ENCODE data around the gene RNU6-9. TPM values are rescaled to one million over a fixed set of nuclear protein-coding genes. Genes with fewer than 3 reads are reported as not detected.

RNU6-9 gene
- total RNA-seq, 2 donors from 2014 or later, result not detected

DNA sequence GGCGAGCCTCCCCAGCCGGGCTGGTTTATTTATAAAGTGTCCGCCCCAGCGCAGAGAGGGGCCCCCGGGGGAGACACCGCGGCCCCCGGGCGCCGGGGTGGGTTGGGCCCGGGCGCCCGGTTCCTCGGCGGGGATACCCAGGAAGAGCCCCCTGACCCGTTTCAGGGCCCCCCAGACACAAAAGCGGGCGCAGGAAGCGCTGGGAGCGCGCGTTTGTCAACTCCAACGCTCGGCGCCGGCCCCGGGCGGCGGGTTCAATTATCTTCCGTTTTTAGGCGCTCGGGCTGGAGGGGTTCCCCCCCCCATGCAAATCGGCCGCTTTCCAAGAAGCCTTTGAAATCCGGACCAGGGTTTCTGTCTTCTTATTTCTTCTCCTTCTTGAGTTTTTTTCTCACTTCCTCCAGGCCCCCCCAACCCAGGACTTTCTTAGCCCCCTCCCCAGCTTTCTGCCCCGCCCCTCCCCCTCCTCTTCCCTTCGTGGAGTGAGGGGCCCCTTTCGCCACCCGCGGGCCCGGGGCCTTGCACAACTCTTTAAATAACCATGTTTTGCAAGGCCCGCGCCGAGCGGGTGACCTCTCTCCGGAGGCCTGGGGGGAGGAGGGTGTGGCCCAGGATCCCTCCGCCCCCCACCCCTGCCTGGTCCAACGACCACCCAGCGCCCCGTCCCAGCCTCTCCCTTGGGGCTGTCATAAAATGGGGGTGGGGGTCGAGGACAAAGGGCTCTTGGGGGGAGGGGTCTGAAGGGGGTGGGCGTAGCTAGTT, 33.5 kb downstream of the RNU6-9 start:
- peak in 1 of 2 donors; percentile 5 for ATAC-seq
- peak; percentile 80 for DNase-seq
- intact Hi-C loops (cut with DNase I), result no loop called here

GRCh38 chr19:927351-927779, 34.1 kb downstream of the RNU6-9 start:
- ATAC-seq, result no peak
- no peak for DNase-seq
- intact Hi-C loops (cut with DNase I), result no loop called here

GRCh38 chr19:927780-928401, 34.6 kb downstream of the RNU6-9 start:
- DNase-seq (no peak), ATAC-seq (no peak)
- intact Hi-C loops (cut with DNase I), result no loop called here

- no peak for ATAC-seq
- intact Hi-C loops (cut with DNase I), result no loop called here
- DNase-seq, result no peak
Observed at GRCh38 chr19:928471-929202, 35.4 kb downstream of the RNU6-9 start.

DNA sequence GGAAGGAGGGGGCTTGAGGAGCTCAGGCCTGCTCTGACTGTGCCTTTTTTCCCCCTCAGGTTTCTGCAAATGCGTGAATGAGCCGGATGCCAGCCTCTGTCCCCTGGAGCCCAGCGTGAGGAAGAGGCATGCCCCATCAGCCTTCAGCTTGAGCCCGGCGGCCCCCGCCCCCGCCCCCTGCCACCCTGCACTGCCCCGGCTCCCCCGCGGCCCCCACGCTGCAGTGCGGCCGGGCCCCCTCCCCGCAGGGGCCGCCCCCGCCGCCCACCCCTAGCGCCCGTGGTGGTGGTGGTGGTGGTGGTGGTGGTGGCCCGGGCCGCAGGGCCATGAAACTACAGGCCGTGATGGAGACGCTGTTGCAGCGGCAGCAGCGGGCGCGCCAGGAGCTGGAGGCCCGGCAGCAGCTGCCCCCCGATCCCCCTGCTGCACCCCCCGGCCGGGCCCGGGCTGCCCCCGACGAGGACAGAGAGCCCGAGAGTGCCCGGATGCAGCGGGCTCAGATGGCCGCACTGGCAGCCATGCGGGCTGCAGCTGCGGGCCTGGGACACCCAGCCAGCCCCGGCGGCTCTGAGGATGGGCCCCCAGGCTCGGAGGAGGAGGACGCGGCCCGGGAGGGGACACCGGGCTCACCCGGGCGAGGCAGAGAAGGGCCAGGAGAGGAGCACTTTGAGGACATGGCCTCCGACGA, 36.1 kb downstream of the RNU6-9 start:
- intact Hi-C loops (cut with DNase I), result no loop called here
- no peak for ATAC-seq
- DNase-seq, result no peak

DNA sequence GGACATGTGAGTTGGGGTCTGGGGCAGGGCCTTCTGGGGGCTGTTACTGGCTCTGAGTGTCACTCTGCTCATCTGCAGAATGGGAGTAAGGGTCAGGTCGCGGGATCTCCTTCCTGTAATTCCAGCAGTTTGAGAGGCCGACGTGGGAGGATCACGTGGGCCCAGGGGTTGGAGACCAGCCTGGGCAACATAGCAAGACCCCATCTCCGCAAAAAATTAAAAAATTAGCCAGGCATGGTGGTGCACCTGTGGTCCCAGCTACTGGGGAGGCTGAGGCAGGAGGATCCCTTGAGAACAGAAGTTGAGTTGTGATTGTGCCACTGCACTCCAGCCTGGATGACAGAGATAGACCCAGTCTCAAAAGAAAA, 36.6 kb downstream of the RNU6-9 start:
- ATAC-seq (no peak), DNase-seq (no peak)
- intact Hi-C loops (cut with DNase I), result no loop called here

GRCh38 chr19:931860-932647, 38.8 kb downstream of the RNU6-9 start:
- intact Hi-C loops (cut with DNase I), result no loop called here
- ATAC-seq, result no peak
- no peak for DNase-seq

DNA sequence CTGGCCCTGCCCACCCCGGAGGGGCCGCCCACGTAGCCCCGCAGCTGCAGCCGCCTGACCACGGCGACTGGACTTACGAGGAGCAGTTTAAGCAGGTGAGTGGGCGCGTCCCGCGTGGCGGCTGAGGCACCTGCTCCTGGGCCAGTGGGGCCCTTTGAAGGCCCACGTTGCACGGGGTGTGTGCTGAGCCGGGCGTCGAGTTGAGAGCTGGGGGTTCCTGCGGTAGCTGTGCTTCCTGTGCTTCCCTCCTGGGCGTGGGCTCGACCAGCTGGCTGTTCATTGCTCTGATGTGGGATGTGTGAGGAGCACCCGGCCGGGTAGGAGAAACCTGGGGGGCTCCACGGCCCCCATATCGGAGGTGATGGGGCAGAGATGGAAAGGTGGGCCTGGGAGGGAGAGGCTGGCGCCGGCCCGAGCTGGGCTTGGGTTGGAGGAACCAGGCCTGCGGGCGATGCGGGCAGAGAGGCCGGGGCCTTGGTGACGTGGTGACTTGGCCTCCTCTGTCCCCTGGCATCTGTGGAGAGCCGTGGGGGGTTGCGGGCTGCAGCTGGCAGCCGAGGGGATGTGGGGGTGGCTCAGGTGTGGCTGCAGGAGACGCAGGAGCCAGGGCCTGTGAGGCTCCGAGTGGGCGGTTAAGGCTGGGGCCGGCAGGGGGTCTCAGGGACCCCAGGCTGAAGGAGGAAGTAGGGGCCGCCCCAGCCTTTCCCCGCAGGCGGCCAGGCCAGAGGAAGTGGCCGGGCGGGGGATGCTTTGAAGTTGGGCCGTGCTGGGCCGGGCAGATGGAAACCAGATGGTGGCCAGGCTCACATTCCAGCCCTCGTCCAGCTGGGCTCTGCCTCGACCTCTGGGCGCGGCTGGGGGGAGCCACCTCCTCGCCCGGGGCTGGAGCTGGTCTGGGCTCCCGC, 39.6 kb downstream of the RNU6-9 start:
- ATAC-seq, result peak; percentile 73 to 78
- intact Hi-C loops (cut with DNase I), result no loop called here
- DNase-seq, result peak; percentile 79

DNA sequence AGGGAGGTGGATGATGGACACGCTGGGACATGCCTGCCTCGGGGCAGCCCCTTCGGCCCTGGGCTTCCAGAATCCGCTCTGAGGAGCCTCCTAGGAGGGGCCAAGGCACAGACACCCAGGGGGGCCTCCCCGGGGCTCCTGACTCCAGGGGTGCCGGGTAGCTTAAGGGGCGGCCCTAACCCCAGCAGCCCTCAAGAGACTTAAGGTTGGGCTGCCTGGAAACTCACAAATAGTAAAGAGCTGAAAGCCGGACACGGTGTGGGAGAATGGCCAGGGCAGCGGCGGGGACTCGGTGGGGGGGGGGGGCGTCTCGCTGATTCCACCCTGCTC, 40.2 kb downstream of the RNU6-9 start:
- ATAC-seq, result no peak
- no peak for DNase-seq
- intact Hi-C loops (cut with DNase I), result no loop called here

DNA sequence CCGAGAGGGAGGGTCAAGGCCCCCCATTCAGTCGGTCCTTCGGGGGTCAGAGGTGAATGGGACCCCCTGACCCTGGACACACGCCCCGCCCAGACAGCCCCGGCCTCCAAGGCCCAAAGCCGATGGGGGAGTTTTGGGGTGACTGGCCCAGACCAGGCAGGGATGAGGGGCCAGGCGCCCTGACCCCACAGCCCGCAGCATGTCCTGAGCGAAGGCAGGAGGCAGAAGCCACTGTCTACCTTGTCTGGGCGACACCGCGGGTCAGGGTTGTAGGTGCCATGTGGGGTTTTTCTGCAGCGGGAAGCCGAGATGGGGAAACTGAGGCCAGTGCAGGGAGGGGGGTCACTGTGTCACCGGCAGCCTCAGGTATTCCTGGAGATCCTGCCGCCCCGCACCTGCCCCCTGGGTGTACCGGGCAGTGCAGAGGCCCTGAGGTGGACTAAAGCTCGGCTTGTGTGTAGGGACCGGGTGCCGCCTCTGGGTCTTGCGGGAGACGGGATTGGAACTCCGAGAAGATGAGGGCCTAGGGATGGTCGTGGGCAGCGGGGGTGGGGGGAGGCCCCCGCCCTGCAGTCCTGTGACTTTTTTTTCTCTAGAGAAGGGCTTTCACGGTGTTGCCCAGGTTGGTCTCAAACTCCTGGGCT, 41.0 kb downstream of the RNU6-9 start:
- DNase-seq (no peak), ATAC-seq (no peak)
- intact Hi-C loops (cut with DNase I), result no loop called here

GRCh38 chr19:934865-935479, 41.7 kb downstream of the RNU6-9 start:
- DNase-seq, result peak; percentile 90
- ATAC-seq, result peak; percentile 92 to 94
- intact Hi-C loops (cut with DNase I), result no loop called here

DNA sequence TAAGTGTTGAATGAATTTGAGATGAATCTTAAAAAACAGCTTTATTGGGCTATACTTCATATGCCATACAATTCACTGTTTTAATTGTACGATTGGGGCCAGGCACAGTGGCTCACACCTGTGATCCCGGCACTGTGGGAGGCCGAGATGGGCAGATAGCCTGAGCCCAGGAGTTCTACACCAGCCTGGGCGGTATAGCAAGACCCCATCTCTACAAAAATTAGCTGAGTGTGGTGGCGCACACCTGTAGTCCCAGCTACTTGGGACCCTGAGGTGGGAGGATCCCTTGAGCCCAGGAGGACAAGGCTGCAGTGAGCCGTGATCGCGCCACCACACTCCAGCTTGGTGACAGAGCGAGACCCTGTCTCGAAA, 42.9 kb downstream of the RNU6-9 start:
- intact Hi-C loops (cut with DNase I), result no loop called here
- no peak for DNase-seq

DNA sequence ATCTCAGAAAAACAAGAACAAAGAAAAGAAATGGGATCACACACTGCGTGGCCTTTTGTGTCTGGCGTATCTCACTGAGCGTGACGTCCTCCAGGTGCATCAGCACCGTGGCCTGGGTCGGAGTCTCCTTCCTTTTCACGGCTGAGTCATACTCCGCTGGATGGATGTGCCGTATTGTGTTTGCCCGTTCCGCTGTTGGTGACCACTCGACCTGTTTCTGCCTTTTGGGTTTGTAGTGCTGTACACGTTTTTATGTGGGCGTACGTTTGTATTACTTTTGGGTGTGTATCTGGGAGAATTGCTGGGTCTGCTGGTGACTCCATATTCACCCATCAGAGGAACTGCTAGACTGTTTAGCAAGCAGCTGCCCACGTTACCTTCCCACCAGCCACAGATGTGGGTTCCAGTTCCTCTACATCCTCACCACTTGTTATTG, 44.0 kb downstream of the RNU6-9 start:
- intact Hi-C loops (cut with DNase I), result no loop called here
- DNase-seq, result no peak
- ATAC-seq, result no peak

More for the DNA sequence above, 42.9 kb downstream of the RNU6-9 start:
- ATAC-seq, result no peak

DNA sequence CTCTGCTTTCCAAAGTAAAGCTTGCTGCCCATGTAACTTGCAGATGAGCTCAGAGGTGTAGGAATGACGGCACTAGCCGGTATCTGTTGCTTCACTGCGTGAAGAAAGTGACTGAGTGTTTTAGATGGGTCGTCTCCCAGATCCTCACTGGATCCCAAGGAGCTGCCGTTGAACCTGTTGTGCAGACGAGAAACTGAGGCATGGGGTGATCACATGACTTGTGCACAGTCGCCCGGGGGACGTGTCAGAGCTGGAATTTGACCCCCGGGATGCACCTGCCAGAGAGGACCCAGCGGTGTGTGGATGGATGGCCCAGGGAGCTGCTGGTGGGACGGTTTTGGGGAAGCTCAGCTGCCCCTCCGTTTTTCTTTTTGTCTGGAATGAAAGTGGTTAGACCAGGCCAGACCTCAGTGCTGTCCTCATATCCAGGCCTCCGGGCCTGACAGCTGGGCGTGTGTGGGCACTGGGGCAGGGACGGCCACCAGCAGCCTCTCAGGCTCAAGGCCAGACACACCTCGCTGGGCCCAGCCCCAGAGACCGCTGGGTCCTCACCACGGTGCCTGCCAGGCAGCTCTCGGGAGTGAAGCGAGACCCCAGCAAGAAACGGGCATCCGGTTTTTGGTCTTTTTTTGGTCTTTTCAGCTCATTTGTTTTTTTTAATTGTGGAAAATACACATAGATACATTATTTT, 45.1 kb downstream of the RNU6-9 start:
- intact Hi-C loops (cut with DNase I), result no loop called here
- DNase-seq, result no peak
- ATAC-seq, result no peak

DNA sequence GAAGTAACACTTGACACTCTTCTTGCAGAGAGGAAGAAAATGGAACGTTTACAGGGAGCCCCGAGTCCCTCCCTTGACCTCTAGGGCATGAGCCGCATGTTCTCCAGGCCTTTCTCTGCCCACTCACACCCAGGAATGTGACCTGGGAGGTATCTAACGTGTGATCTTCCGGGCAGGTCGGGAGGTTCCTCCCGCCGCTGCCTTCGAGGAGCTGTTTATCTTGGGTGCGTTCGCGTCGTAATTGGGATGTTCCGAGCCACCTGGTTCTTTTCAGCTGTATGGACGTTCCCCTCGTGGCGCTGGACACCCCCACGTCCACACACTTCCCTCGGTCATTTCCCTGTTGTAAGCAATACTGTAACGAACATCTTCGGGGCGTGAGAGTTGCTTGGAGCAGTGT, 46.2 kb downstream of the RNU6-9 start:
- no peak for ATAC-seq
- intact Hi-C loops (cut with DNase I), result no loop called here
- no peak for DNase-seq

GRCh38 chr19:939922-940321, 46.6 kb downstream of the RNU6-9 start:
- intact Hi-C loops (cut with DNase I), result no loop called here
- no peak for DNase-seq
- no peak for ATAC-seq
